GM18951 (cell line): ENCODE data around the gene SERPINB11.
"Not testable (repeated sequence)": the region's sequence is repeated elsewhere in the genome, so short reads cannot be mapped to it uniquely, and the experiment has no call there.

ENCODE experiments used
- POLR2A ChIP-seq: IDR thresholded peaks from 4 replicates; pipeline ENCODE4 v1.6.1; 2011; ENCODE audit warnings: mild to moderate bottlenecking; ENCODE audit not compliant: insufficient read length, insufficient read depth; ENCODE audit errors: extremely low read depth
- in situ Hi-C: fragments of 300-500 bp; cut with MboI; formaldehyde crosslinking; loops from one replicate; pipeline ENCODE4 v1.12.0; 2022; ENCODE audit warnings: low sequenced_read_pairs, mixed read lengths, inconsistent platforms; ENCODE audit not compliant: unreplicated experiment

The SERPINB11 gene, protein sequence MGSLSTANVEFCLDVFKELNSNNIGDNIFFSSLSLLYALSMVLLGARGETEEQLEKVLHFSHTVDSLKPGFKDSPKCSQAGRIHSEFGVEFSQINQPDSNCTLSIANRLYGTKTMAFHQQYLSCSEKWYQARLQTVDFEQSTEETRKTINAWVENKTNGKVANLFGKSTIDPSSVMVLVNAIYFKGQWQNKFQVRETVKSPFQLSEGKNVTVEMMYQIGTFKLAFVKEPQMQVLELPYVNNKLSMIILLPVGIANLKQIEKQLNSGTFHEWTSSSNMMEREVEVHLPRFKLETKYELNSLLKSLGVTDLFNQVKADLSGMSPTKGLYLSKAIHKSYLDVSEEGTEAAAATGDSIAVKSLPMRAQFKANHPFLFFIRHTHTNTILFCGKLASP

DNA sequence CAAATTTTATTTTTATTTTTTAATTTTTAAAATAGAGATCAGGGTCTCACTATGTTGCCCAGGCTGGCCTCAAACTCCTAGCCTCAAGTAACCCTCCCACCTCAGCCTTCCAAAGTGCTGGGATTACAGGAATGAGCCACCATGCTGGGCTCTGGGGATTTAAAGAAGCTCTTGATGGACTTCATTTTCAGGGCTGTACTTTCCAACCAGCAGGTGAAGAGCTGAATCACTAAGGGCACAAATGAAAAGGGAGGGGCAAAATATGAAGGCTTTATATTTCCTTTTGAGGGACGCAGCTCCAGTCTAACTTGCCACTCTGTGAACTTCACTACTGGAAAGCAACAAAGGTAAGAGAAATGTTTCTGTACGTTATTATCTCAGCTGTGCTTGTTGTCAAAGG is at the start of gene SERPINB11:
SERPINB11 (plus strand) TSS at position 301 of the 400 bp plus-strand sequence. CDS start 7,234 bp downstream, outside the sequence.
- TF ChIP-seq POLR2A = no peak
- in situ Hi-C loops = no loop called here

DNA sequence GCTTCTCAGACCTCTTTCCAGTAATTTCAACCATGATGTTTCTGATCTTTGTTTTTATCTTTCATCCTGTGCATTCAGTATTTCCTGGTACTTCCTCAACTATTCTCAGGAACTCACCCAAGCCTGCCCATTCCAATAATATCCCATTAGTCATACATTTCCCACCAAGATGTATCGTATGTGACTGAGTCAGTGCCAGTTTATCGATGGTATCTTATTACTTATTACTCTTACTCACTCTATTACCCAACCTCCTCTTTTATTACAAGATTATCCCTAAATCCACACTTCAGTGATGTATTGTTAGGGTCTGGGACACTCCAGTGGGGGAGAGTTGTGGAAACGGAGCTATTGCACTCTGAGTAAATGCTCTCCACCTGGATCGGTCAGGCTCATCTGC is 43.8 kb upstream of the SERPINB11 start:
- in situ Hi-C loops = not testable (repeated sequence)

DNA sequence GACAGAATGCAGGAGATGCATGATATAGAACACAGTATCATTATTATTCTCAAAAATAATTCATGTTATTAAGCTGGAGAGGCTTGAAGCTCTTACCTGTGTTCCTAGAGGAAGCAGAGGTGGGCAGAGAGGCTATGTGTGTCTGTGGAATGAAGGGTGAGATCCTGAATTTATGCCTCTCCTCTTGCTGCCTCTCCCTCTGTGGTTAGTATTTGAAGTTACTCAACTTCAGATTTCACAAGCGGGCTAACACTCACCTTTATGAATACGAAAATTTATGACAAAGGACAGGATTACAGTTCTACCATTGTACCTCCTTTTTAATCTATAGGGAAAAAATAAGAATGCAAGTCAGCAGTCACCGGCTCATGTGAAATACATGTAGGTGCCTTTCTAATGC is 41.0 kb upstream of the SERPINB11 start, which contains the start of gene SERPINB3:
SERPINB3 (minus strand) TSS at position 144 of the 400 bp plus-strand sequence. CDS start 677 bp downstream, outside the sequence.
- in situ Hi-C loops = not testable (repeated sequence)

DNA sequence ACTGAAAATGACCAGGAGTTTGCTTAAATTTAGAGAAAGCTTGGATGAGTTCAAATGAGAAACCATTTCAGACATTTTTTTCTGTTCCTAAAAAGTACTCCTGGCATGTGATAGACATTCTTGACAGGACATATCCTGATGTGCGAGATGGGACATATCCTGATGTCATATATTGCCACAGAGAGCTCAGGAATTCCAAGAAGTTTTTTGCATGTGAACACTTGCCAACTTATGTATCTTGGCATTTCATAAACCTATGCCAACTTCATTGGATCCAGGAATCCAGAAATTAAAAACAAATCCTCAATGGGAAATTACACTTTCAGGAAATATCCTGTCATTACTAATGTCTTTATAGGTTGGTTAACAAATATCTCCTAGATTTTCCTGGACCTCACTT is 38.2 kb upstream of the SERPINB11 start:
- no peak for TF ChIP-seq POLR2A
- in situ Hi-C loops = no loop called here

DNA sequence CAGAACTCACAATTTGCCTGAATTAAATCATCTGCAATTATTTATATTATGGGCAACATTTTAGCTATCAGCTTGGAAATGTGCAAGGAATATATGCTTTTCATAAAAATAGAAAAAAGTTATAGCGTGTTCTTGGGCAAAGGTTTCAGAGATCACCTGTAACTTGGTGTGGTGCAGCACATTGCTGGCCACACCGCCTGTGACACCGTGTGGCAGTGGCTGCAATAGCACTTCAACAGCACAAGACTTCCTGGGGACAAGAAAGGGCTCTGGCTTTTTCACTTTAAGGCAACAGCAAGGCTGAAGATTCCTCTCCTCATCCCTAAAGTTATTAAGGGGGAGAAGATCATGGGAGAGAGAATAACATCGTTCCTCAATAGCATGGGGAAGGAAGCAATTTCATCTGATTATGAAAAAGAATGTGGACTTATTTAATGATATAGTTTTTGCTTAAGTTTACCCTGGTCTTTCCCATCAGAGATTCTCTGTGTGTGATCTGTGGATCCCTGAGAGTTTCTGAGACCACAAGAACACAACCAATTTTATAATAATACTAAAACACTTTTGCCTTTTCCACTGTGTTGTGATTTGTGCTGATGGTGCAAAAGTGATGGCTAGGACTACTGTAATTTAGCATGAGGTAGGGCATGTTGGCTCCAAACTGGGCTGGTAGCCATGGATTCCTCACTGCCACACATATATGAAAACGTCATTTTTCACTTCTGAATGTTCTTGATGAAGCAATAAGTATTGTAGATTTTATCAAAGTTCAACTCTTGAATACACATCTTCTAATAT is 26.0 kb upstream of the SERPINB11 start:
- TF ChIP-seq POLR2A = no peak

DNA sequence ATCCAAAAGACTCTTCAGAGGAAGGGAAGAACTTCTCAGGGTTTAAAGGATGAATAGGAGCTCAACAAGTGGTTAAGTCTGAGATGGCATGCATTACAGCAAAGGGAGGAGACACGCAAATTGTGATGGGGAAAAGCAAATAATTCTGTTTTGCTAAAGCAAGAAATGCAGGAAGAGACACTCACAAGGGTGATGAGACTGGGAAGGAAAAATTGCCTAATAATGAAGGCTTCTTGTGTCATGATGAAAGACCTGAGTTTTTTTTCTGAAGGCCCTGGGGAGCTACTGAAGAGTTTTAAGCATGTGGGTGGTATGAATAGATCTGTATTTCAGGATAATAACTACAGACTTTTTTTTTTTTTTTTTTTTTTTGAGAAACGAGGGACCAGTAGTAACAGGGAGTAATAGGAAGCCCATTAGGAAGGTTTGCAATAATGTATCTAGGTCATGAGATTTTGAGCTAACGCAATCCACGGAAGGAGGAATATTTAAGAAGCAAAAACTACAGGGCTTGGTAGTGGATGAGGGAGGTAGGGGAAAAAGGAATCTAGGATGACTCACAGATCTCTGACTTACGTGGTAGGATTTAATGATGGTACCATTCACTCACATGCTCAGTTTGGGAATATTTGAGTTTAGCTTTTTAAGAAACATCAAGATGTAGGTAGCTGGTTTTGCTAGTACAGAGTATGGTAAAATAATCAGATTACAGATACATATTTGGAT is 25.1 kb upstream of the SERPINB11 start:
- no peak for TF ChIP-seq POLR2A
- in situ Hi-C loops = no loop called here

More for the DNA sequence above, 26.0 kb upstream of the SERPINB11 start:
- in situ Hi-C loops = no loop called here

DNA sequence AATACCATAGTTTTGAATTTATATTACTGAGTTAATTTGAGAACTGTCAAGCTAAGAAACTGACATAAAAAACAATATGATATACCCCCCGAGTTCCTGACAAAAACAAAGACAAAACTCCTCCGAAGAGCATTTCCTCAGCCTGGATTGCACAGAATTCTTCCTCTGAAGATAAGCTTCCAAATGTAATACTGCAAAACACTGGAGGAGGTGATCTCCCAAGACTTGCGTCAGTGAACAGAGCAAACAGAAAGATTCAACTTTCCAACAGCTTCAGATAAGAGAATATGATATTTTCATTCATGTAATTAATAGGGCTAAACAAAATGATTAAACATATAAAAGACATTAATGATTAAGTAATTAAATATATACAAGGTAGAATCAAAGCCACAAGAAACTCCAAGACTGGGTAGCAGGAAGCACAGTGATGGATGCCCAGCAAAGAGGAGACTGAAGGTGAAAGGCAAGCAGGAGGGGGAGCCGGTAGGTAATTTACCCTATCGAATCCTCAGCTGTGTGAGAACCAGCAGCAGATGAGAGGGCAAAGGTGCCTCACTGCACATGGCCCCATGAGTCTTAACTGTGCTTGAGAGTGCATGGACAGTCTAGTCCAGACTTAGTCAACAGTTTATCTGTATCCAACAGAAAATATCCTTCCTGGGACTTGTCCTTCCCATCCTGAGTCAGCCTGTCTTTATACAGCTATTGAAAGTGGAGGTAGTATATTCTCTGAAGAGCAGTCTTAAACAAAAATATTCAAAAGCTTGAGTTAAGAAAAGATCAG is 22.7 kb upstream of the SERPINB11 start:
- in situ Hi-C loops = no loop called here
- no peak for TF ChIP-seq POLR2A

DNA sequence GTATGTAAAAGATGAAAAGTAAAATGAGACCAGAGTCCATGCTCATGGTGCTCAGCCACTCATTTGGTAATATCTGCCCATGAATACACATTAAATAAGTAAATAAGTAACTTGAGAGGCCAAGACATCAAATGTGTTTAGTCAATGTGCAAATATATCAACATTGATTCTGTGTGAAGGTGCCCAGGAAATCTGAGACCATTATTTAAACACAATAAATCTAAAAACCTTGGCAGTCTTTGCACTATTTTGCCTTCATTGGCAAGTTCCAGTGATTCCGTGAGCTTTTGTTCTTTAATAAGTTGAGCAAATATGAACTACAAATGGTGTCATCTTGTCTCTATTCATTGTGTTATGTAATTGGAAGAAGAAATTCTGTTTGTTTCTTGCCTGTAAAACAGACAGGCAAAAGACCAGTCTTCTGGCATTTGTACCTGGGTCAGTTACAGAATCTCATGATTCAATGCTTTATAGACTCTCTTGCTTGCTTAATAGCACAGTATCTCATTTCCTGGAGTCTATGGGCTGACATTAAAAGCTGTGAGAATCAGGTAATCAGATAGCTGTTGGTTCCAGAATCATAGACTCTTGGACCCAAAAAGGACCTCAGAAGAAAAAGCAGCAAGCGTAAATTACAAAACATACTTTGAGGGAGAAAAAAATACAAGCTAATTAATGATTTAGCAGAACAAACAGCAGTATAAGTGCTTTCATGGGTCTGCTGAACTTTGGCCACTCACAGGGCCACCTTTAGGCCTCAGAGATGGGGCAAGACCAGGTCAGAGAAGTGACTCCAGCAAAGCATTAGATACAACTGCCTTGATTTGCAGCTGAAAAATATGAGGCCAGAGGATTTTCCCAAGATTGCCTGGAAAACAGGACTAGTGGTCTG is 21.1 kb upstream of the SERPINB11 start:
- TF ChIP-seq POLR2A = no peak
- in situ Hi-C loops = no loop called here

DNA sequence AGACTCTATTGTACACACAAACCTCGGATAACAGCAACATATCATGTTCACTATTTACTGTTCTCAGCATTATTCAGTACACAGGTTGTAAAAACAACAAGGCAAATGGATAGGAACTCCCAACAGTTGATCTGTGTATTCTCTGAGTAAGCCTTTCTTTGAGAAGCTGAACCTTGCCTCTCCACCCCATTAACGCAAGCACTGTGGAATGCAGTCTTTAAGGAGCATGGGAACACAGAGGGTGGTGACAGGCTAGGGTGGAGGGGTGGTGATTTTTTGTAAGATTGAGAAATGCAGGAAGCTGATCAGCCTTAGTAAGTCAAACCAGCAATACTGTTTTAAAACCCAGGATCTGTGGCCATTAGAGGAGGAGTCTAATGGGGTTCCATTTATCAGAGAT is 19.6 kb upstream of the SERPINB11 start:
- no peak for TF ChIP-seq POLR2A
- in situ Hi-C loops = no loop called here

DNA sequence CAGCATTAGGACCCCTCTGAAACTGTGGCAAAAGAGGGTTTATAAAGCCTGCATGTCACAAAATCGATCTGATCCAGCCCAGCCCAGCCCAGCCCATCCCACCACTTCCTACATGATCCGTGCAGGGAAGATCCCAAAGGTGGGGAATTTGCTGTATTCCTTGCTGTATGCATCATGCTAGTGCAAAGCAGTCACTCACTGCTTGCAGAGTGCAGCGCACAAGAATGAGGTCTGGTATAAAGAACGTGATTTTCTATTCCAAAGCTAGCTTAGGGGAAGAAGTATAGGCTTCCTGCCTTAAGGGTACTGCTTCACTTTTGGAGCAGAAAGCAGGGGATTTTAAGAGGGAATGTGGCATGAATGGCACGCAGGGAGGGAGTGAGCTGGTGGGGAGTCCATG is 18.9 kb upstream of the SERPINB11 start:
- no peak for TF ChIP-seq POLR2A
- in situ Hi-C loops = no loop called here

DNA sequence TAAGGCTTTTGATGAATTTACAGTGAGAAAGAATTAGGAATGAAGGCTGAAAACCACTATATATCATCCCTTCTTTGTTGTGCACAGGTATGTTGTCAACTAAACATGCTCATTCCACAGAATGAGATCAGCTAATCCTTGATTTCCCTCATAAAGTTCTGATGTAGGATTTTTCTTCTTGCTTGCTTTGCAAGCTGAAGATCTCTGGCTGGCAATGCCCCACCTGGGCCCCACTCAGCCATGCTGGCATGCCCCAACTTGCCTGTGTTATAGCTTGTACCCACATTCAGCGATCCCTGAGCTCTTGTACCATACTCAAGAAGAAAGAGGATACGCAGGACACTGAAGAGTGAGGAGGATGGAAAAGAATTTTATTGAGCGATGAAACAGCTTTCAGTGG is 18.0 kb upstream of the SERPINB11 start:
- no peak for TF ChIP-seq POLR2A
- in situ Hi-C loops = no loop called here

DNA sequence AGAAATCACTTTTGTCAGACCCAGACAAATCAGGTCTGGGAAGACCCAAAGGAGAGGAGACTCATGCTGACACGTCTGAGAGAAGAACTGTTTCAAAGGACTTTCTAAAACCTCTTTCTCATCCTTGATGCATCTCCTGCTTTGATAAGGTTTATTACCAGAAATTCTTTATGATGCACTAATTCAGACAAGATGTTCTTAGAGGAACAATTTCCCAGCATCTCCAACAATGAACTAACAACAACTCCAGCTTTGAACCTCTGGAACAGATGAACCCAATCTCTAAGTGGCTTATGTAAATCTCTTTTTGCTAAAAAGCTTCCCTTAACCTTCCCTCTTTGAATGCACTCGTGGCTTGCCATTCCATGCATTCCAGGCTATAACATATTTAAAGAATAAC is 15.9 kb upstream of the SERPINB11 start:
- in situ Hi-C loops = no loop called here
- no peak for TF ChIP-seq POLR2A
